DOHH2 (cell line): Measurements from ENCODE around the gene ZNF341.

Source experiments
- EZH2phosphoT487 ChIP-seq: fragments of 200-600 bp; sonication (generic); IDR thresholded peaks from 2 replicates; pipeline ENCODE4 v1.6.1; 2017; ENCODE audit warnings: borderline replicate concordance, mild to moderate bottlenecking, antibody characterized with exemption, low read length, moderate library complexity, mixed read lengths
- TF ChIP-seq, protein P1 (sequence below): fragments of 200-600 bp; sonication (generic); IDR thresholded peaks from one replicate; pipeline ENCODE4 v1.5.1; 2014; ENCODE audit warnings: antibody characterized with exemption, mild to moderate bottlenecking, low read depth, low read length; ENCODE audit not compliant: poor library complexity, severe bottlenecking

GRCh38 chr20:33721391-33722140 is 10.2 kb upstream of the ZNF341 start:
- TF ChIP-seq, protein P1, sequence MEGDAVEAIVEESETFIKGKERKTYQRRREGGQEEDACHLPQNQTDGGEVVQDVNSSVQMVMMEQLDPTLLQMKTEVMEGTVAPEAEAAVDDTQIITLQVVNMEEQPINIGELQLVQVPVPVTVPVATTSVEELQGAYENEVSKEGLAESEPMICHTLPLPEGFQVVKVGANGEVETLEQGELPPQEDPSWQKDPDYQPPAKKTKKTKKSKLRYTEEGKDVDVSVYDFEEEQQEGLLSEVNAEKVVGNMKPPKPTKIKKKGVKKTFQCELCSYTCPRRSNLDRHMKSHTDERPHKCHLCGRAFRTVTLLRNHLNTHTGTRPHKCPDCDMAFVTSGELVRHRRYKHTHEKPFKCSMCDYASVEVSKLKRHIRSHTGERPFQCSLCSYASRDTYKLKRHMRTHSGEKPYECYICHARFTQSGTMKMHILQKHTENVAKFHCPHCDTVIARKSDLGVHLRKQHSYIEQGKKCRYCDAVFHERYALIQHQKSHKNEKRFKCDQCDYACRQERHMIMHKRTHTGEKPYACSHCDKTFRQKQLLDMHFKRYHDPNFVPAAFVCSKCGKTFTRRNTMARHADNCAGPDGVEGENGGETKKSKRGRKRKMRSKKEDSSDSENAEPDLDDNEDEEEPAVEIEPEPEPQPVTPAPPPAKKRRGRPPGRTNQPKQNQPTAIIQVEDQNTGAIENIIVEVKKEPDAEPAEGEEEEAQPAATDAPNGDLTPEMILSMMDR, result no peak
- TF ChIP-seq EZH2phosphoT487, result no peak
